Hepatocyte (in vitro differentiated cells): ENCODE data around the gene FPR1. TPM values are rescaled to one million over a fixed set of nuclear protein-coding genes. Genes with fewer than 3 reads are reported as not detected.

Source experiments
- DNase-seq: peaks from one replicate; pipeline ENCODE4 v3.0.0-alpha.2; 2016; ENCODE audit warnings: low spot score
- H2AFZ ChIP-seq: fragments of 200-600 bp; sonication (generic); 2 replicates; pipeline ENCODE4 v1.6.0; 2016; ENCODE audit warnings: antibody characterized with exemption, mild to moderate bottlenecking
- H3K27ac ChIP-seq: fragments of 200-600 bp; sonication (generic); 2 replicates; pipeline ENCODE4 v1.5.1; 2016; ENCODE audit warnings: mild to moderate bottlenecking
- H3K27me3 ChIP-seq: fragments of 200-600 bp; sonication (generic); 2 replicates; pipeline ENCODE4 v1.6.1; 2016
- H3K36me3 ChIP-seq: fragments of 200-600 bp; sonication (generic); replicated peaks from 2 replicates; pipeline ENCODE4 v1.5.1; 2016; ENCODE audit warnings: low read depth; ENCODE audit not compliant: insufficient read depth
- H3K4me1 ChIP-seq: fragments of 200-600 bp; sonication (generic); 2 replicates; pipeline ENCODE4 v1.5.1; 2016; ENCODE audit warnings: mild to moderate bottlenecking, moderate library complexity; ENCODE audit not compliant: insufficient read depth
- H3K4me2 ChIP-seq: fragments of 200-600 bp; sonication (generic); 2 replicates; pipeline ENCODE4 v1.6.0; 2016
- H3K4me3 ChIP-seq: fragments of 200-600 bp; sonication (generic); 2 replicates; pipeline ENCODE4 v1.5.1; 2016; ENCODE audit warnings: mild to moderate bottlenecking
- H3K79me2 ChIP-seq: fragments of 200-600 bp; sonication (generic); 2 replicates; pipeline ENCODE4 v1.6.0; 2017; ENCODE audit warnings: mild to moderate bottlenecking
- H3K9me2 ChIP-seq: fragments of 200-600 bp; sonication (generic); replicated peaks from 2 replicates; pipeline ENCODE4 v1.6.0; 2017; ENCODE audit warnings: mild to moderate bottlenecking; ENCODE audit not compliant: insufficient read depth
- H3K9me3 ChIP-seq: fragments of 200-600 bp; sonication (generic); 2 replicates; pipeline ENCODE4 v1.5.1; 2016; ENCODE audit warnings: low read depth, mild to moderate bottlenecking
- H4K20me1 ChIP-seq: fragments of 200-600 bp; sonication (generic); 2 replicates; pipeline ENCODE4 v1.6.0; 2016; ENCODE audit warnings: mild to moderate bottlenecking; ENCODE audit not compliant: insufficient read depth, poor library complexity, severe bottlenecking
- CTCF ChIP-seq: fragments of 200-600 bp; sonication (generic); IDR thresholded peaks from 2 replicates; pipeline ENCODE4 v1.5.1; 2016; ENCODE audit warnings: antibody characterized with exemption, mild to moderate bottlenecking; ENCODE audit not compliant: poor library complexity
- EZH2 ChIP-seq: fragments of 200-600 bp; sonication (generic); IDR thresholded peaks from 2 replicates; pipeline ENCODE4 v1.6.1; 2016; ENCODE audit warnings: antibody characterized with exemption, mild to moderate bottlenecking, borderline replicate concordance
- EZH2phosphoT487 ChIP-seq: fragments of 200-600 bp; sonication (generic); IDR thresholded peaks from one replicate; pipeline ENCODE4 v1.6.1; 2018; ENCODE audit warnings: antibody characterized with exemption, mild to moderate bottlenecking, low read depth, moderate library complexity; ENCODE audit not compliant: unreplicated experiment, severe bottlenecking
- WGBS: methylation state at CpG from one replicate; pipeline ENCODE4 v1.1.6; 2016; ENCODE audit warnings: low lambda C conversion rate; ENCODE audit errors: missing lambda C conversion rate; 5-methylcytosine and 5-hydroxymethylcytosine counted together
- polyA plus RNA-seq: library from polyadenylated mRNA; unstranded; fragments of >200 nt; fragmentation: Nextera tagmentation; extraction: Ambion mirVana; gene quantifications from 2 replicates; pipeline ENCODE4 v1.2.1, GENCODE V29; 2016
- total RNA-seq: library from RNA; depleted of rRNA; stranded (reverse); fragments of >200 nt; gene quantifications from 2 replicates; pipeline ENCODE4 v1.2.3, GENCODE V29; 2014

Gene FPR1
- total and polyA plus RNA-seq, 2 experiments from 2014 or later = 0.53 to 2.6 TPM

GRCh38 chr19:51699170-51699569 is 52.5 kb downstream of the FPR1 start:
- peaks cover 54% of the 10 kb centered on the region for H3K79me2 ChIP-seq
- WGBS = 94% methylated on average over 5 of the region's 5 CpGs
- DNase-seq = no peak
- peaks cover 19% of the 10 kb centered on the region for H3K4me1 ChIP-seq
- no peaks in the 10 kb centered on the region for H3K36me3 ChIP-seq
- no peak overlapping the region for H2AFZ ChIP-seq
- H3K27ac ChIP-seq = no peak overlapping the region
- H3K9me3 ChIP-seq = no peaks in the 10 kb centered on the region
- H4K20me1 ChIP-seq = peaks cover 89% of the 10 kb centered on the region
- TF ChIP-seq EZH2phosphoT487 (no peak), CTCF (no peak), EZH2 (no peak)
- no peak overlapping the region for H3K4me2 ChIP-seq
- H3K9me2 ChIP-seq = no peaks in the 10 kb centered on the region
- H3K27me3 ChIP-seq = no peaks in the 10 kb centered on the region
- no peak overlapping the region for H3K4me3 ChIP-seq

GRCh38 chr19:51698296-51698695 is 53.4 kb downstream of the FPR1 start:
- WGBS = 100% methylated on average over 5 of the region's 5 CpGs
- no peak for TF ChIP-seq CTCF
- TF ChIP-seq EZH2 = no peak
- no peak for TF ChIP-seq EZH2phosphoT487
- Histone ChIP-seq H3K9me3 (no peaks in the 10 kb centered on the region), H2AFZ (no peak overlapping the region), H3K27ac (no peak overlapping the region), H3K9me2 (no peaks in the 10 kb centered on the region), H3K4me2 (no peak overlapping the region), H3K27me3 (no peaks in the 10 kb centered on the region), H4K20me1 (peaks cover 97% of the 10 kb centered on the region), H3K36me3 (no peaks in the 10 kb centered on the region), H3K4me1 (peaks cover 13% of the 10 kb centered on the region), H3K4me3 (no peak overlapping the region), H3K79me2 (peaks cover 63% of the 10 kb centered on the region)
- DNase-seq = no peak

- Histone ChIP-seq H3K27ac (no peak overlapping the region), H3K79me2 (peaks cover 73% of the 10 kb centered on the region), H3K9me3 (no peaks in the 10 kb centered on the region), H3K4me3 (no peak overlapping the region), H4K20me1 (peaks cover 97% of the 10 kb centered on the region), H3K4me2 (no peak overlapping the region), H3K36me3 (no peaks in the 10 kb centered on the region), H3K9me2 (no peaks in the 10 kb centered on the region), H3K4me1 (peaks cover 11% of the 10 kb centered on the region), H2AFZ (no peak overlapping the region), H3K27me3 (no peaks in the 10 kb centered on the region)
- TF ChIP-seq CTCF (no peak), EZH2 (no peak), EZH2phosphoT487 (no peak)
- WGBS = 88% methylated on average over 9 of the region's 9 CpGs
- no peak for DNase-seq
Observed at GRCh38 chr19:51697169-51697776, 54.4 kb downstream of the FPR1 start.
